NCI-H2171 (cell line): ENCODE results near the gene UQCC3.
"Not testable (repeated sequence)": the region's sequence is repeated elsewhere in the genome, so short reads cannot be mapped to it uniquely, and the experiment has no call there.

ENCODE experiments used
- DNase-seq: peaks from one replicate; lab custom pipeline; 2025; lab: John Stamatoyannopoulos, UW

Gene UQCC3

DNA sequence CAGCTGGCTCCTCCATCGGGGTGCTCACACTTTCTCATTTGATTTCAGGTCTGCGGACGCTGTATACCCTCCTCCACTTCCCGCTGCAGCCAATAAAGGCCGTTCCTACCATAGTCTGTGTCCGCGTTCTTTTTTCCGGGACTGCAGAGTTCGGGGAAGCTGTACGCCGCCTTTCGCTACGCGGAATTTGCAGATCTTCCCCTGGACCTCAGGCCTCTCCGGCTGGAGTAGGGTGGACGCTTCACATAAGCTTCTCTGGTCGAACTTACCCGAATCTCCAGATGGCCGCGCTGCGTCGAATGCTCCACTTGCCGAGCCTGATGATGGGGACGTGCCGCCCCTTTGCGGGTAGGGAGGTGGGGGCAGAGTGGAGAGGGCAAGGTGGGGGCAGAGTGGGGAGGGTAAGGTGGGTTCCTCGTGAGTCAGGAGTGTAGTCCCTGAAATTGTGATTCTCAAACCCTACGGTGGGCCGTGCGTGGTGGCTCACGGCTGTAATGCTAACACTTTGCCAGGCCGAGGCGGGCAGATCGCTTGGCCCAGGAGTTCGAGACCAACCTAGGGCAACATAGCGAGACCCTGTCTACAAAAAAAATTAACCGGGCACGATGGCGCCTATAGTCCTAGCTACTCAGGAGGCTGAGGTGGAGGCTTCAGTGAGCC, 5.7 kb upstream of the UQCC3 start:
- DNase-seq, result no peak

DNA sequence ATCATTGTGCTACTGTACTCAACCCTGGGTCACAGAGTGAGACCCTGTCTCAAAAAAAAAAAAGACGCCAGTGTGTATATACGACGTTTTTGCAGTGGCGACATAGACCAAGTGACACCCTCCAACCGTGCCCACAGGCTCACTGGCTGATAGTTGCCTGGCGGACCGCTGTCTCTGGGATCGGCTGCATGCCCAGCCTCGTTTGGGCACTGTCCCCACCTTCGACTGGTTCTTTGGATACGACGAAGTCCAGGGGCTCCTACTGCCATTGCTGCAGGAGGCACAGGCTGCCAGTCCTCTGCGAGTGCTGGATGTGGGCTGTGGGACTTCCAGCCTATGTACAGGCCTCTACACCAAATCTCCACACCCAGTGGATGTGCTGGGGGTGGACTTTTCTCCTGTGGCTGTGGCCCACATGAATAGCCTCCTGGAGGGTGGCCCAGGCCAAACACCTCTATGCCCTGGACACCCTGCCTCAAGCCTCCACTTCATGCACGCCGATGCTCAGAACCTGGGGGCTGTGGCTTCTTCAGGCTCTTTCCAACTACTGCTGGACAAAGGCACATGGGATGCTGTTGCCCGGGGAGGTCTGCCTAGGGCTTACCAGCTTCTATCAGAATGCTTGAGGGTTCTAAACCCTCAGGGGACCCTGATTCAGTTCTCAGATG, 5.1 kb upstream of the UQCC3 start:
- no peak for DNase-seq

DNA sequence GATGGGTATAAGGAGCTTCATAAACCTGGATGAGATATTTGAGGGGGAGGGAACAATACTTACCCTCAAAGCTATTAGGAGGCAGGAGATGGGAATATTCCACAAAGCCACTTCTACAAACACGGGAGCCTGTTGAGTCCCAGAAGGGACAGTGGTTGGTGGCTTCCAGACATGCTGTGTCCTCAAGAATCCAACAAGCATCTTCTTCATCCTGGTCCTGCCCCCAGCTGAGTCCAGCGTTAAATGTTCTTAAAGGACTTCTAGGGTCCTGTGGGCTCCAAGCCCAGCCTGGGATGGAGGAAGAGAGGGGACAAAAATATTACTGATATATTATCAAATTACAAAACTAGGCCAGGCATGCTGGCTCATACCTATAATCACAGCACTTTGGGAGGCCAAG, 4.0 kb upstream of the UQCC3 start:
- DNase-seq, result no peak

DNA sequence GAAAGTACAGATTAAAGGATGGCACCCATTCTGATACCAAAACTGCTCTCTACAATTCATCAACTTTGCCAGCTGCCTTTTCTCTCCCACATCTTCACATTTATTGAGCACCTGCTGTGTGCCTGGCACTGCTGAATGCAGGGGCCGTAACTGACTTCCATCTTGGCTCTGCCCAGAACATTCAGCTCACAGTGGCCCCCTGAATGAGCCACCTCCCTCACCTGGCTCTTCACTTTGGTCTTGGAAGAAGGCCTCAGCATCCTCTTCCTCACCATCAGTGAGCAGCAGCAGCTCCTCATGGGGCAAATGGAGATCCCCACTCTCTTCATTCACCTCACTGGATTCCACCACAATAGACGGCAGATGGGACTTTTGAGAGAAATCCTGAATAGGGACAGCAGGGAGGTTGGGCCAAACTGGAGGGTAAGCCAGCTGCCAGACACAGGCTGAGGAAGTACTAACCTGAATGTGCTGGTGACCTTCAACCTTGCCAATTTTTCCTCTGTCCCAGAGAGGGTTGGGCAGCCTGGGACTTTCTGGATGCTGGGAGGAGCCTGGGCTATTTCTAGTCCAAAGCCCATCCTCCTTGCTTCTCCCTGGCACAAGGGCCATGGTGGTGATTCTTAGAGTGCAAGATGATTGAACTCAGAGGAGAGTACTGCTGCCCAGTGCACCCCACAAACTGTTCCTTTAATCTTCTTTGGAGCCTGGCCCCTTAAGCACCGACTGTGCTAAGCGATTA, 1.9 kb upstream of the UQCC3 start:
- no peak for DNase-seq

DNA sequence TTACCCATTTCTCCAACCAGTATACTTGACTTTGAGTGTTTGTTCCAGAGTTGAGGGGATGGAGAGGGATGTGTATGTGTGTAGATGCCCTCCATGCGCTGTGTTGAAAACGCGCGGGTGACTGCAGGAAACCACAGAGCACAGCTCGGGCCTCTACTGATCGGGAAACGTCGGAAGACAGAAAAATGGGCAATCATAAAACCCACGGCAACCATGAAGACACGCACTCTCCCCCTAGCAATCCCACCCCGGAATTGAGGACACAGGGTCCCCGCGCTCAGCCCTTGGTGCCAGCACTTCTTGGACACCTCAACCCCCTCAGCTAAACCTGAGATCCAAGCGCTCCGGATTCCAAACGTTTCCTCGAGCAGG, 251 bp upstream of the UQCC3 start:
- peak; percentile 66 for DNase-seq

DNA sequence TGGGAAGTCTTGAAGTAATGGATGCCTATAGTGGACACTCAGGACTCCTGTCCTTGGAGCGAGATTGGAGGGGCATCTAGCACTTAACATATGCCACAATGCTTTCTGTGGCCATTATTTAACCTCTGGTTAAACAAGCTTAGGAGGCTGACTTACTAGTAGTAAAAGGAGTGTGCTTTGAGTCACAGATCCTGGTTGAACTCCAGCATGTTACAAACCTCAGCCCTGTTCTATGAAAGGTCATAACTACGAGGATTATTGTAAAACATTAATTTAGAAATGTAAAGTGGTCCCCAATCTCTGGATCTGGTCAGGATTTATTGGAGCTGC, 1.7 kb downstream of the UQCC3 start:
- DNase-seq, result no peak

DNA sequence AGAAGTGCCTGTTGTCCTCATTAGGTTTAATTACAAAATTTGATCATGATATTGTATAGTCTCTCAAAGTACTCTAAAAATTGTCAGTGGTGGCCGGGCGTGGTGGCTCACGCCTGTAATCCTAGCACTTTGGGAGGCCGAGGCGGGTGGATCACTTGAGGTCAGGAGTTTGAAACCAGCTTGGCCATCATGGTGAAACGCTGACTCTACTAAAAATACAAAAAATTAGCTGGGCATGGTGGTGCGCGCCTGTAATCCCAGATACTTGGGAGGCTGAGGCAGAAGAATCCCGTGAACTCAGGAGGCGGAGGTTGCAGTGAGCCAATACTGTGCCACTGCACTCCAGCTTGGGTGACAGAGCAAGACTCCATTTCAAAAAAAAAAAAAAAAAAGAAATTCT, 3.9 kb downstream of the UQCC3 start:
- not testable (repeated sequence) for DNase-seq

DNA sequence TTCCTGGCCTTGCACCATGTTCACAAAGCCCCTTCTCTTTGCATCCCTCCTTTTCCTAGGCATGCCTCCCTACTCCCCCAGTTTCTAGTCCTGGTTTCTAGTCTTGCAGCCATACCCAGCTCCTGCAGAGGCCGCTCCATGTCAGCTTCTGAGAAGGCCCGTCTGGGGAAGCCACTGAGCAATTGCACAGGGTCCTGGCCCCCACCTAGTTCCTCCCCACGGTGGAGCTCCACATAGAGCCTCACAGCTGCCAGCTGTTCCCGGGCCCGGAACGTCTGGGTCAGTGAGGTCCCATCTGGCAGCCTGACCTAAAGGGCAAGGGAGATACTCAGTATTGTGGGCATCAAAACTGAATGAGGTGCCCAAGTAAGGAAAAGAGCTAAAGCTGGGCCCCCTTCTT, 5.2 kb downstream of the UQCC3 start:
- no peak for DNase-seq

DNA sequence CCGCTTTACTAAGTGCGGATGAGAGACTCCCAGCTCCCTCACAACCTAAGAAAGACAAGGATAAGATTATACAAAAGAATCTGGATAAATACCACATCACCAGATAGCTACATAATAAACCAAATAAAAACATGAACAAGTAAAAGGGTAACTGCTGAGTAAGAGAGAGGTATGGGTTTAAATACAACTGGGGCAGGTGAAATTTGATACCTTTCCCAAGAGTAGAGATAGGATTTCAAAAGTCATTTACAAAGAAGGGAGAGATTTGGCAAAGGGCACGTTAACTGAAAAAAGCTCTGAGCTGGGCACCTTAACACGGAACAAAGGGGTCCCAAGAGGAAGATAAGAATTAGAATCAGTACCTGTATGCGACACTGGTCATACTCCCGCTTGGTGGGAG, 5.7 kb downstream of the UQCC3 start:
- no peak for DNase-seq

DNA sequence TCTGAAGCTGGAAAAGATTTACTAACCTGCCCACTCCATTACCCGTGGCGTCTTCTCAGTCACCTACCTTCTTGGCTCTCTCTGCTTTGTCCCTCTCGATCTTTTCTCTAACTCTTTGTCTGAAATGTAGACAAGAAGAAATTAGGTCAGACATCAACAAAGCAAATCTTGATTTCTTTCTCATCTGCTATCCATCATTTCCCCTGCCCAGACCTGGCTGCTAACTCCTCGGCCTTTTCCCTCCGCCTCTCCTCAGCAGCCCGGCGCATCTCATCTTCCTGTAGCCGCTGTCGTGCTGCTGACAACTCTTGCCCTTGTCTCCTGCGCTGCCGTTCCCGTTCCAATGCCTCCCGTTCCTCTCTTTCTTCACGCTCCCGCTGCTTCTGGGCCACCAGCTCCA, 6.2 kb downstream of the UQCC3 start:
- no peak for DNase-seq

DNA sequence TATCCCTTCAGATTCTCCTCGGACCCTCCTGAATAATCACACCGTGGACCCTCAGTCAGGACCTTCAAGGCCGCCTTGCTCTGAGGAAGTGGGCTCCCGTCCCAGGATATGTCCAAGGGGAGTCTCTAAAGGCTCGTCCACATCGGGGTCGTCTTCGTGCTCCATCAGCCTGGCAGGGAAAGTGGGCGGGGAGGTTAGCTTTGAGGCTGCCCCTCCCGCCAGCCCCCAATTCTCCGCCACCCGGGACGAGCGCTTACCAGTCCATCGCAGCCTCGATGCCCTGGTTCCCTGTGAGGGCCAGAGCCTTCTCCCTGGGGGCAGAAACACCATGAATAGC, 6.9 kb downstream of the UQCC3 start:
- DNase-seq, result no peak

DNA sequence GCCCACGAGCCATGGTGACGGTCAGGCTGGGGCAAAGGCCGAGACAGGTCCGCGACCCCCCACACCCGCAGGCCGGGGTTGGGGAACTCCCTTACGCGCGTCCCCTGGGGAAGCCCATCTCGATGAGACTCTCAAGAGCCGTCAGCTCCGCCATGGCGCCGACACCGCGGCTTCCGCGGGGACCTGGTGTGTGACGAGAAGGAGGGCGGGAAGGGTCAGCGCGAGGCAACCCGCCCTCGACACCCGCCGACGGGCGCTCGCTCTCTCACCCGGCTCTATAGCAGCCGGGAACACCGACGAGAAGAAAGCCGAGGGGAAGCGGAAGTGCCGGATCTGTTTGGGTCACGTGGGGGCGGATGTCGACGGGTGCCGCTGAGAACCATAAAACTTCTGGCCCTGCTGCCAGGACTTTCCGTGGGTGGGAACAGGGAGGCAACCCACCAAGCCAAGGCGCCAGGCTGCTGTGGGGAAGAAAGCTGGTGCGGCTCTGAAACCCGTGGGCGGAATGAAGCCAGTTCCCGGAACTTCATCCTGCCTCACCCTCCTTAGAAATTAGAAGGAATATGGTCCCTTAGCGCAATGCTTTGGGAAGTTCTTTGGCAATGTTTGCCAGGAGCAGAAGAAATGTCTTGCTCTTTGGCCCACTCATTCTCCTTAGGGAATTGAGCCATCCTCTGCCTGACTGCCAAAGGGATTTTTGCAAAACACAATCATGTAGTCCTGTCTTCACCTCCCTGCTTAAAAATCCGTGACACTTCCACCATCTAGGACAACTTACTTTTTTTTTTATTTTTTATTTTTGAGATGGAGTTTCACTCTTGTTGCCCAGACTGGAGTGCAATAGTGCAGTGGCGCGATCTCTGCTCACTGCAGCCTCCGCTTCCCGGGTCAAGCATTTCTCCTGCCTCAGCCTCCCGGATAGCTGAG, 7.6 kb downstream of the UQCC3 start, which contains the start of gene UBXN1:
Gene UBXN1 (minus strand): TSS at position 304 of the 927 bp plus-strand sequence. CDS start 150 bp downstream, at position 154.
- DNase-seq, result peak; percentile 88

DNA sequence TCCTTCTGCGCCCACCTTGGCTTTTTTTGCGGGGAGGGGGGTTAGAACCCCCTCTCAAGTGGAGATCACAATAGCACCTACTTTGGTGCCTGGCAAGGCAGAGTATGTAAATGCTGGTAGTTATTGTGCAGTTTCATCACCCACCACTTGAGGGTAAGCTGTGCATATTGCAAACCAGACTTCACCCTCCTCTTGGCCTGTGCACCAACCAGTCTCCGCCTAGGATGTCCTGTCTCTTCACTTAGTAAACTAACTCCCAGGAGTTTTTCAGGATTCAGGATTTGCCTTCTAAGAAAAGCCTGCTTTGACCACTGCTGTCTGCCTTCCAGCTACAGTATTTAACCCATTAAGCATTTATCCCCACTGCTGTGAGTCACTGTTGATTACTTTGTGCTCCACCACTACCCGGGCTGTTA, 9.4 kb downstream of the UQCC3 start:
- no peak for DNase-seq

DNA sequence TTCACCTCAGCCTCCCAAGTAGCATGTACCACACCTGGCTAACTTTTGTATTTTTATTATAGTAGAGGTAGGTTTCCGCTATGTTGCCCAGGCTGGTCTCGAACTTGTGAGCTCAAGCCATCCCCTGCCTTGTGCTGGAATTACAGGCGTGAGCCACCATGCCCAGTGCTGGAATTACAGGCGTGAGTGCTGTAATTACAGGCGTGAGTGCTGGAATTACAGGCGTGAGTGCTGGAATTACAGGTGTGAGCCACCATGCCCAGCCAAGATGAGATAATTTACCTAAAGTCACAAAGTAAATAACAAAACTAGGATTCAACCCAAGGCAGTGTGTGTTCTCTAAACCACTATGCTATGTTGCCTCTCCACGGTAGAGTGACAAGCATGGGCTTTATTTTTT, 11.0 kb downstream of the UQCC3 start:
- DNase-seq, result no peak

DNA sequence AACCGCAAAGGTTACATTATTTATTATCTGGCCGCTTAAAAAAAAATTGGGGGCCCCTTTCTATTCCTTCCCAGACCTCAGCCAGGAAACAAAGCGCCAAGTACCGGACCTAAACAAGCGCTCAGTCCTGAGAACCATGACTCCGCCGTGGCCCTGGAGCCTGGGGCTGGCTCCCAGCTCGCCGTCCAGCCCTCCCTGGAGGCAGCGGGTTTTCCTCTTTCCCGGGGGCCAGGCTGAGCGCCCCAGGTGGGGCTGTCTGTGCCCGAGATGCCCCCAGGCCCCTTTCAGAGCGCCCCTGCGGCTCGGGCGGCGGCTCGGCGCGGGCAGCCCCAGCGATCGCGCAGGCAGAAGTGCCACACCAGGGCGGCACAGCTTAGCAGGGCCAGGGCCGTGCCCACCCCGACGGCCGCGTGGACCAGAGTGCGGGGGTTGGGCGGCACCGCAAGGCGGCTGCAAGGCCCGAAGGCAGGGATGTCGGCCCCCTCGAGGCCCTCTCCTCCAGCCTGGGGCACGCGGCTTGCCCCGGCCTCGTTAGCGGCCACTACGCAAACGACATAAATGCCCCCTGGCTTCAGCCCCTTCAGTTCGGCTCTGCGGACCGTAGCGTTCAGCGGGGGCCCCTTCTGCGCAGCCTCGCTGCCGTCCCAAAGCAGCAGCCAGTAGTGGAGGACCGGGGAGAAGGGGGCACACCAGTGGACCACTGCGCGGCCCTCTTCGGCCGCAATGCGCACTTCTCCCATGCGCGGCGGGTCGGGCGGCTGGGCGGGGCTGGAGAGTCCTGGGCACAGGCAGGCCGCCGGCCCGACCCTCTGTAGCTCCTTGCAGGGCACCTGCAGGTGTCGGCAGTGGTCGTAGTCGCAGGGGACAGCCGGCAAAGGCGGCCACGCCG, 16.3 kb downstream of the UQCC3 start:
- no peak for DNase-seq

DNA sequence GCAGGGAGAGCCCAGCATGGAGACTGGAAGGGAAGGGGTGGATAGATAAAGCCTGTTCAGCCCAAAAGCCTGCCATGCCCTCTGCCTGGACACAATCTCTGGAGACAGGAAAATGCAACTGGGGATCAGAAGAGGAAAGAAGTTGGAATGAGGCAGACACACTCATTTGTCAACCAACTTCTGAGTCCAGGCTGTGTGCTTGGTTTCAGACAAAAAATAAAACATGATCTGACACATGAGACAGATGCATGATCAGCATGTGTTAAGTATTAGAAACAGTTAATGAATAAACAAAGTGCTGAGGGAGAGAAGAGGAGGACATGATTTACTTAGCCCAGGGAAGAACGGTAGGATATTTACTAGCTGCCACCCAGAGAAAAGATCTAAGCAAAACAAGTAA, 17.0 kb downstream of the UQCC3 start:
- DNase-seq, result no peak

DNA sequence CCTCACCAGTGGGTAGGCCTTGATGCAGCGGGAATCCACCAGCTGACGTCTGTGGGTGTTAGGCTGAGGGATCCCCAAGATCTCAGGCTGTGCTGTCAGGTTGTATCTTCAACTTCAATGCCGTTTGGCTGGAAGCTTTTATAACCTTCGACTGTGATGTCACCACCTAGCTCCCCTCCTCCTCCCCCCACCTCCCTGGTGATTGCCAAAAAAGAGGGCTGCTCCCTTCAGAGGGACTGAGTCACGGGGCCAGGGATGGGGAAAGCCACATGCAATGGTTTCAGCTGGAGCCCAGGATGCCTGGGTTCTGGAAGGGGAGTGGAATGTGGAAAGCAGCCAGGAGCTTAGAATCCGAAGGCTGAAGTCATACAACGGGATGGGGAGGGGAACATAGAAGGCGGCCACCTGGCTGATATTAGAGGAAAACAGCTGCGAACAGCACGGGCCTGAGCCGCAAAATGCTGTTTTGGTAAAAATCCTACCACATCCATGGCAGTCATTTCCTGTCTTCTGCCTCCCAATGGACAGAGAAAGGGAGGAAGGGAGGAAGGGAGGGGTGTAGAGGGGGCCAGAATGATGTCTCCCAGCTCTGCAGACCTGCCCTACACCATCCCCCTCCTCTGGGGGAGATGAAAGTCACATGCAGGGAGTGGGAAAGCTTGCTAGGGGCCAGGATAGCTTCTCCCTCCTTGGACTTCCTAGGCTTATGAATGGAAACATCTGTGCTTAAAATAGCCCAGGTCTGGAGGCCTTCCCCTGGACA, 18.1 kb downstream of the UQCC3 start, which contains the start of gene LRRN4CL:
Gene LRRN4CL (minus strand): TSS at position 110 of the 763 bp plus-strand sequence. CDS start 1,022 bp downstream, outside the sequence.
- no peak for DNase-seq

DNA sequence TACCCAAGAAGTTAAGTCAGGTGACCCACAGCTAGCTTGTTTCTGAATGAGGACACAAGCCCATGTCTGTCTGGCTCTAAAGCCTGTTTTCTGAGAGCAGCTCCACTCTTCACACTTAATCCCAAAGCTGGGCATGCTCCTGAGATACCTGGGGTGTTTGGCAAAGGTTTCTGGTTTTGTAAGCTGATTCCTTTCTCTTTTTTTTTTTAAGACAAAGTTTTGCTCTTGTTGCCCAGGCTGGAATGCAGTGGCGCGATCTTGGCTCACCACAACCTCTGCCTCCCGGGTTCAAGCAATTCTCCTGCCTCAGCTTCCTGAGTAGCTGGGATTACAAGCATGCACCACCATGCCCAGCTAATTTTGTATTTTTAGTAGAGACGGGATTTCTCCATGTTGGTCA, 22.2 kb downstream of the UQCC3 start:
- not testable (repeated sequence) for DNase-seq

DNA sequence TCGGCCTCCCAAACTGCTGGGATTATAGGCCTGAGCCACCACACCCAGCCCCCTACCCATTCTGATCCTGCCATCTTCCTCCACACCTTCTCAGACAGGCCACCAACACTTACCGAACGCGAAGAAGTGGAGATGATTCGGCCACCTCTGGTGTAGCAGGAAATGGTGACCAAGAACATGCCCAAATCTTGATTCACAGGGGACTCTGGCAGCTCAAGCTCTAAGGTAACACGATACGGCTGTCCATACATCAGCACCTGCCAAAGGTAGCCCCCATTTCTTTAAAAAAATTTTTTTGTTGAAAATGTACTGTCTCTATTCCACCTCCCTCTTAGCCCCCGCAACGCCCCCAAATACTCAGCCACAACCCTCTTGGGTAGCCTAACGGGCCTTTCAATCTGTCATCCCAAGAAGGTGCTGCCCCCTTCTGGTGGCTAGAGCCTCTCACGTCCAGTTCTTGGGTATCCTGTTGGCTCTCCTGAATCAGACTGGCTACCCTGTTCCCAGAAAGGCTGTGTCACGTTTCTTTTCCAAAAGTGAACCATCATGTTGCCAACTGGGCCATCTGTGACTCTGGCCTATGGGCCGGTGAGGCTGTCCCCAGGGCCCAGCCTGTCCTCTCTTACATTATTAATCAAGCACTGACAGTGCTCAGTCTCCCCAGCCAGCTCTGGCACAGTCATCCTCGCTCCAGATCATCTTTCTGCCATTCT, 23.1 kb downstream of the UQCC3 start:
- no peak for DNase-seq

DNA sequence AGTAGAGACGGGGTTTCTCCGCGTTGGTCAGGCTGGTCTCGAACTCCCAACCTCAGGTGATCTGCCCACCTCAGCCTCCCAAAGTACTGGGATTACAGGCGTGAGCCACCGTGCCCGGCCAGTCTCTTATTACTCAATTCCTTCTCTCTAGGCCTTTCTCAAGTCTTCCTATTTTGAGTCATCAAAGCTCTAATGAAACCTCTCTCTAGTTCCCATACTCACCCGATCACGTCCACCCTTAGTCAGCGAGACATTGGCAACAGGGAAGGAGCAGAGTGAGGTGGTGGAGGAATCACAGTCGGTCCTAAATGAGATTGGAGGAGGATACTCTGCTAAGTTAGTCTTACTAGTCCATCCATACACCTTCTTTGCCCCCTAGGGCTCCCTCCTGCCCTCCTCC, 30.8 kb downstream of the UQCC3 start:
- DNase-seq, result no peak
